Activated naive CD8-positive, alpha-beta T cell treated with anti-CD3 and anti-CD28 coated beads for 36 hours (primary cell): ENCODE measurements around the gene HOXD10. TPM values are rescaled to one million over a fixed set of nuclear protein-coding genes. Genes with fewer than 3 reads are reported as not detected.

ENCODE experiments used
- DNase-seq: peaks from one replicate; pipeline ENCODE4 v3.0.0; 2021
- H3K27ac Mint-ChIP-seq: one replicate; pipeline ENCODE4 v1.8.0; 2022; ENCODE audit warnings: mild to moderate bottlenecking, moderate library complexity, mixed read lengths
- H3K27me3 Mint-ChIP-seq: one replicate; pipeline ENCODE4 v1.8.0; 2022; ENCODE audit warnings: mild to moderate bottlenecking, mixed read lengths
- H3K36me3 Mint-ChIP-seq: one replicate; pipeline ENCODE4 v1.8.0; 2021; ENCODE audit warnings: mild to moderate bottlenecking, mixed read lengths
- H3K4me1 Mint-ChIP-seq: one replicate; pipeline ENCODE4 v1.8.0; 2021; ENCODE audit warnings: mixed read lengths
- H3K4me3 Mint-ChIP-seq: one replicate; pipeline ENCODE4 v1.8.0; 2022; ENCODE audit warnings: mild to moderate bottlenecking, moderate library complexity, mixed read lengths
- H3K9me3 Mint-ChIP-seq: one replicate; pipeline ENCODE4 v1.8.0; 2022; ENCODE audit warnings: mixed read lengths
- total RNA-seq, 2 experiments: library from RNA; stranded (reverse); gene quantifications; one replicate each; pipeline ENCODE4 v1.2.3, GENCODE V29; 2021

The HOXD10 gene
- total RNA-seq, 2 experiments from 2014 or later: not detected

GRCh38 chr2:176105078-176105729, 11.4 kb upstream of the HOXD10 start:
- Mint-ChIP-seq H3K4me3 (no peak overlapping the region), H3K27me3 (peaks cover 90% of the 10 kb centered on the region), H3K9me3 (peaks cover 6% of the 10 kb centered on the region), H3K4me1 (peaks cover 30% of the 10 kb centered on the region), H3K36me3 (peaks cover 4% of the 10 kb centered on the region), H3K27ac (no peak overlapping the region)
- DNase-seq: no peak

GRCh38 chr2:176105730-176106580, 10.6 kb upstream of the HOXD10 start:
- H3K27me3 Mint-ChIP-seq: peaks cover 90% of the 10 kb centered on the region
- DNase-seq: no peak
- H3K36me3 Mint-ChIP-seq: peaks cover 4% of the 10 kb centered on the region
- H3K4me3 Mint-ChIP-seq: peak overlapping the region; percentile 38
- peaks cover 30% of the 10 kb centered on the region for H3K4me1 Mint-ChIP-seq
- H3K27ac Mint-ChIP-seq: peak overlapping the region; percentile 61
- H3K9me3 Mint-ChIP-seq: peaks cover 6% of the 10 kb centered on the region

- H3K27ac Mint-ChIP-seq: peak within 1 kb of the TSS; percentile 61
Measured at GRCh38 chr2:176106581-176107539, 9.7 kb upstream of the HOXD10 start, which contains the start of gene HOXD11. Gene HOXD11 (plus strand): TSS chr2:176107280. CDS start chr2:176107356, 76 bp downstream.

GRCh38 chr2:176107731-176108181, 8.8 kb upstream of the HOXD10 start:
- Mint-ChIP-seq H3K4me1 (peaks cover 33% of the 10 kb centered on the region), H3K4me3 (no peak overlapping the region), H3K9me3 (peaks cover 9% of the 10 kb centered on the region), H3K27me3 (peaks cover 90% of the 10 kb centered on the region), H3K36me3 (peaks cover 4% of the 10 kb centered on the region), H3K27ac (no peak overlapping the region)
- DNase-seq: no peak

More at GRCh38 chr2:176106581-176107539, 9.7 kb upstream of the HOXD10 start, which contains the start of gene HOXD11:
- peak within 1 kb of the TSS; percentile 47 for H3K4me3 Mint-ChIP-seq
- peaks cover 9% of the 10 kb centered on the region for H3K9me3 Mint-ChIP-seq
- no peak for DNase-seq
- peaks cover 90% of the 10 kb centered on the region for H3K27me3 Mint-ChIP-seq
- H3K4me1 Mint-ChIP-seq: peaks cover 33% of the 10 kb centered on the region
- H3K36me3 Mint-ChIP-seq: peaks cover 4% of the 10 kb centered on the region

GRCh38 chr2:176109192-176109901, 7.2 kb upstream of the HOXD10 start:
- H3K27me3 Mint-ChIP-seq: peaks cover 90% of the 10 kb centered on the region

GRCh38 chr2:176109946-176110345, 6.6 kb upstream of the HOXD10 start:
- no peak overlapping the region for H3K27ac Mint-ChIP-seq
- no peak for DNase-seq
- no peak overlapping the region for H3K4me3 Mint-ChIP-seq
- H3K27me3 Mint-ChIP-seq: peaks cover 90% of the 10 kb centered on the region
- H3K36me3 Mint-ChIP-seq: peaks cover 4% of the 10 kb centered on the region
- H3K4me1 Mint-ChIP-seq: peaks cover 23% of the 10 kb centered on the region
- peaks cover 11% of the 10 kb centered on the region for H3K9me3 Mint-ChIP-seq

More at GRCh38 chr2:176109192-176109901, 7.2 kb upstream of the HOXD10 start:
- H3K4me3 Mint-ChIP-seq: no peak overlapping the region
- DNase-seq: no peak
- peaks cover 4% of the 10 kb centered on the region for H3K36me3 Mint-ChIP-seq
- H3K4me1 Mint-ChIP-seq: peaks cover 29% of the 10 kb centered on the region
- H3K9me3 Mint-ChIP-seq: peaks cover 10% of the 10 kb centered on the region
- H3K27ac Mint-ChIP-seq: peak overlapping the region; percentile 9

- peaks cover 4% of the 10 kb centered on the region for H3K36me3 Mint-ChIP-seq
- peaks cover 11% of the 10 kb centered on the region for H3K9me3 Mint-ChIP-seq
- no peak overlapping the region for H3K4me3 Mint-ChIP-seq
- peaks cover 90% of the 10 kb centered on the region for H3K27me3 Mint-ChIP-seq
- H3K27ac Mint-ChIP-seq: no peak overlapping the region
- DNase-seq: no peak
- H3K4me1 Mint-ChIP-seq: peaks cover 18% of the 10 kb centered on the region
Measured at GRCh38 chr2:176110415-176111308, 5.9 kb upstream of the HOXD10 start.

- H3K27ac Mint-ChIP-seq: no peak overlapping the region
Measured at GRCh38 chr2:176111309-176111663, 5.3 kb upstream of the HOXD10 start.

GRCh38 chr2:176111846-176112374, 4.7 kb upstream of the HOXD10 start:
- no peak for DNase-seq
- Mint-ChIP-seq H3K4me1 (peaks cover 13% of the 10 kb centered on the region), H3K4me3 (no peak overlapping the region), H3K27me3 (peaks cover 93% of the 10 kb centered on the region), H3K27ac (no peak overlapping the region), H3K9me3 (peaks cover 15% of the 10 kb centered on the region), H3K36me3 (peaks cover 3% of the 10 kb centered on the region)

More at GRCh38 chr2:176111309-176111663, 5.3 kb upstream of the HOXD10 start:
- no peak for DNase-seq
- Mint-ChIP-seq H3K36me3 (peaks cover 1% of the 10 kb centered on the region), H3K27me3 (peaks cover 90% of the 10 kb centered on the region), H3K9me3 (peaks cover 12% of the 10 kb centered on the region), H3K4me3 (no peak overlapping the region), H3K4me1 (peaks cover 15% of the 10 kb centered on the region)

- no peak overlapping the region for H3K27ac Mint-ChIP-seq
- H3K4me1 Mint-ChIP-seq: peaks cover 11% of the 10 kb centered on the region
- peaks cover 4% of the 10 kb centered on the region for H3K36me3 Mint-ChIP-seq
- DNase-seq: no peak
- no peak overlapping the region for H3K4me3 Mint-ChIP-seq
- peaks cover 96% of the 10 kb centered on the region for H3K27me3 Mint-ChIP-seq
- H3K9me3 Mint-ChIP-seq: peaks cover 15% of the 10 kb centered on the region
Measured at GRCh38 chr2:176112375-176113302, 3.9 kb upstream of the HOXD10 start.

GRCh38 chr2:176114120-176114929, 2.3 kb upstream of the HOXD10 start:
- H3K36me3 Mint-ChIP-seq: peaks cover 6% of the 10 kb centered on the region
- no peak overlapping the region for H3K4me3 Mint-ChIP-seq
- peaks cover 6% of the 10 kb centered on the region for H3K4me1 Mint-ChIP-seq
- DNase-seq: no peak
- H3K27ac Mint-ChIP-seq: no peak overlapping the region
- peaks cover 15% of the 10 kb centered on the region for H3K9me3 Mint-ChIP-seq
- peaks cover 100% of the 10 kb centered on the region for H3K27me3 Mint-ChIP-seq
